Measurements from ENCODE around the gene FAM114A2. TPM values are rescaled to one million over a fixed set of nuclear protein-coding genes. Genes with fewer than 3 reads are reported as not detected.

The FAM114A2 gene
- total RNA-seq, 2 donors from 2014 or later, result 35.3 to 37.9 TPM

GRCh38 chr5:153964191-153964879 lies 74.4 kb downstream of the FAM114A2 start:
- no peak for DNase-seq (ENCODE audit: low spot score)
- intact Hi-C loops (cut with DNase I), result loop anchor here (10.0 kb wide), 2 partner anchors 470 to 1430 kb away; partner anchors contain the start of gene GRIA1 (in 1 of the 2)

- intact Hi-C loops (cut with DNase I), result loop anchor here (10.0 kb wide), 2 partner anchors 466 to 1426 kb away; partner anchors contain the start of gene GRIA1 (in 1 of the 2)
- DNase-seq (ENCODE audit: low spot score), result no peak
These were observed 78.2 kb downstream of the FAM114A2 start for GRCh38 chr5:153960269-153961215.

GRCh38 chr5:153959134-153959957 lies 79.4 kb downstream of the FAM114A2 start:
- intact Hi-C loops (cut with DNase I), result no loop called here
- DNase-seq (ENCODE audit: low spot score), result no peak

GRCh38 chr5:153957205-153957604 lies 81.5 kb downstream of the FAM114A2 start:
- intact Hi-C loops (cut with DNase I), result no loop called here
- no peak for DNase-seq (ENCODE audit: low spot score)

GRCh38 chr5:153953411-153953810 lies 85.3 kb downstream of the FAM114A2 start:
- no peak for DNase-seq (ENCODE audit: low spot score)
- intact Hi-C loops (cut with DNase I), result no loop called here

- intact Hi-C loops (cut with DNase I), result no loop called here
These were observed 85.8 kb downstream of the FAM114A2 start for GRCh38 chr5:153952893-153953292.

GRCh38 chr5:153952057-153952456 lies 86.7 kb downstream of the FAM114A2 start:
- no peak for DNase-seq (ENCODE audit: low spot score)
- intact Hi-C loops (cut with DNase I), result no loop called here

More at GRCh38 chr5:153952893-153953292, 85.8 kb downstream of the FAM114A2 start:
- no peak for DNase-seq (ENCODE audit: low spot score)

- intact Hi-C loops (cut with DNase I), result no loop called here
- DNase-seq (ENCODE audit: low spot score), result no peak
These were observed 97.4 kb downstream of the FAM114A2 start for GRCh38 chr5:153941265-153941664.

Other genes starting within 250 kb of the FAM114A2 start
- gene MFAP3, start 57 bp upstream of the FAM114A2 start, total RNA-seq, result 10 to 100 TPM; 26.0 to 26.6 TPM
- 10 to 100 TPM; 25.2 to 30.6 TPM for gene GALNT10, start 151.8 kb upstream of the FAM114A2 start, total RNA-seq